ENCODE results near the gene EPAS1. TPM values are rescaled to one million over a fixed set of nuclear protein-coding genes. Genes with fewer than 3 reads are reported as not detected.
A peak's percentile ranks its signal among the peaks of the same experiment; 100 is the strongest.

EPAS1 gene
- total RNA-seq, 1 experiment from 2014 or later = 43.2 TPM

DNA sequence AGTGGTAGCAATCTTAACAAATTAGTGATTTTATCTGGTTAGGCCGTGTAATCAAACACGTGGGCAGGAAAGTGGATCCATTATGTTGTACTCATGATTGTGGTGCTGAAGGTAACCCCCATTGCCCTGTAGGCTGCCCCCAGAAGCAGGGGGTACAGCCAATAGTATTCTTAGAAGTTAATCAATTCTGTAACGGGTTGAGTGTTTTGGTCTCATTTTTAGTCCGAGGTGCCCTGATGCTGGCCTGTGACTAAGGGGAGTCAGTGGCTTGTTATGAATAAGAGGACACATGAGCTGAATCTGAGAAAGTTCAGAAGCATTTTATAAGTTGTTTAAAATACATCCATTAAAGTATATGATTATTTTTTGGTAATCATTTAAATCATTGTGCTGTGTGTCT, 8.6 kb downstream of the EPAS1 start:
- CTCF ChIA-PET = interaction anchor here (0.7 kb wide), 1 partner anchor 295 kb away, joined by 3 read pairs; no protein-coding TSS in a partner anchor
- 0 out of 2 replicates have a peak, but pooled peaks cover 5% of the 10 kb centered on the region for H3K36me3 ChIP-seq (ENCODE audit: low read depth, low read length)
- peak overlapping the region; percentile 15; the same call in 1 of the 2 replicates for H3K4me3 ChIP-seq (ENCODE audit: low read length)
- peak overlapping the region; percentile 72 for H3K4me2 ChIP-seq (ENCODE audit: low read length)
- H3K9ac ChIP-seq (ENCODE audit: low read length) = peak overlapping the region; percentile 62
- H3K4me1 ChIP-seq (ENCODE audit: insufficient read depth, low read length) = peaks cover 72% of the 10 kb centered on the region
- H3K27ac ChIP-seq (ENCODE audit: low read length) = peak overlapping the region; percentile 93
- no peaks in the 10 kb centered on the region for H3K27me3 ChIP-seq (ENCODE audit: low read length)
- no peak overlapping the region for H2AFZ ChIP-seq (ENCODE audit: low read length)
- BruUV-seq (replicated peaks) = TSS peak; percentile 51
- TF ChIP-seq EZH2phosphoT487 (IDR thresholded peaks at IDR 0.05; ENCODE audit: borderline replicate concordance, low read length) (no peak), EZH2 (IDR thresholded peaks at IDR 0.05; ENCODE audit: low read length, unreplicated experiment) (no peak)
- TF ChIP-seq, protein P1, sequence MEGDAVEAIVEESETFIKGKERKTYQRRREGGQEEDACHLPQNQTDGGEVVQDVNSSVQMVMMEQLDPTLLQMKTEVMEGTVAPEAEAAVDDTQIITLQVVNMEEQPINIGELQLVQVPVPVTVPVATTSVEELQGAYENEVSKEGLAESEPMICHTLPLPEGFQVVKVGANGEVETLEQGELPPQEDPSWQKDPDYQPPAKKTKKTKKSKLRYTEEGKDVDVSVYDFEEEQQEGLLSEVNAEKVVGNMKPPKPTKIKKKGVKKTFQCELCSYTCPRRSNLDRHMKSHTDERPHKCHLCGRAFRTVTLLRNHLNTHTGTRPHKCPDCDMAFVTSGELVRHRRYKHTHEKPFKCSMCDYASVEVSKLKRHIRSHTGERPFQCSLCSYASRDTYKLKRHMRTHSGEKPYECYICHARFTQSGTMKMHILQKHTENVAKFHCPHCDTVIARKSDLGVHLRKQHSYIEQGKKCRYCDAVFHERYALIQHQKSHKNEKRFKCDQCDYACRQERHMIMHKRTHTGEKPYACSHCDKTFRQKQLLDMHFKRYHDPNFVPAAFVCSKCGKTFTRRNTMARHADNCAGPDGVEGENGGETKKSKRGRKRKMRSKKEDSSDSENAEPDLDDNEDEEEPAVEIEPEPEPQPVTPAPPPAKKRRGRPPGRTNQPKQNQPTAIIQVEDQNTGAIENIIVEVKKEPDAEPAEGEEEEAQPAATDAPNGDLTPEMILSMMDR (conservative IDR thresholded peaks at IDR 0.05; ENCODE audit: low read depth, low read length) = no peak
- H3K9me2 ChIP-seq (replicated peaks; ENCODE audit: low read length) = no peaks in the 10 kb centered on the region
- no peaks in the 10 kb centered on the region for H3K9me3 ChIP-seq (ENCODE audit: low read length)
- intact Hi-C loops (cut with micrococcal nuclease) = loop anchor here (5.0 kb wide), 1 partner anchor 102 kb away; no protein-coding TSS in a partner anchor
- POLR2A ChIA-PET (ENCODE audit: unreplicated experiment) = interaction anchor here (0.7 kb wide), 1 partner anchor 220 kb away, joined by 3 read pairs; no protein-coding TSS in a partner anchor
- H3F3A ChIP-seq (ENCODE audit: low read length, unreplicated experiment) = peaks cover 6% of the 10 kb centered on the region
- peaks cover 94% of the 10 kb centered on the region for H3K79me2 ChIP-seq (ENCODE audit: low read length)
- DNase-seq = no peak
- 0 out of 2 replicates have a peak, but pooled peaks have one; percentile 7 for ATAC-seq
- no peaks in the 10 kb centered on the region for H4K20me1 ChIP-seq (ENCODE audit: low read length)

DNA sequence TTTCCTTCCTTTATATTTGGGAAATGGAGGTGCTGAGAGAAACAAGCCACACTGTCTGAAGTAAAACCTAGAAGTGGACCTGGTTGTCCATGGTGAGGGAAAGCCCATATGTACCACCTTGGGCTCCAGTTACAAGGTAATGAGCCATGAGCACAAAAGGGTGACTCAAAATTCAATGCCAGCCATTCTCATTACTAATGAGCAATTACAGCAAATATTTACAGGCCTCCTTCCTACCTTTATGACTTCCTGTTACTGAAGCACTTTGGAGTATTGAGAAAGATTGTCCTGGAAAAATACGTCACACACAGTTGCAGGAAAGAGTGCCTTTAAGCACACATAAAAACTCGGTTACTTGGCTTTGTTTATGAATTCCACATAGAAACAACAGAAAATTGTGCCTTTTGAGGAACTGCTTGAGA, 9.1 kb downstream of the EPAS1 start:
- no TSS peak for BruUV-seq (replicated peaks)
- H3K27ac ChIP-seq (ENCODE audit: low read length) = peak overlapping the region; percentile 93
- no peaks in the 10 kb centered on the region for H3K9me3 ChIP-seq (ENCODE audit: low read length)
- H3K36me3 ChIP-seq (ENCODE audit: low read depth, low read length) = 0 out of 2 replicates have a peak, but pooled peaks cover 5% of the 10 kb centered on the region
- no peaks in the 10 kb centered on the region for H3K9me2 ChIP-seq (replicated peaks; ENCODE audit: low read length)
- TF ChIP-seq, protein P1 (conservative IDR thresholded peaks at IDR 0.05; ENCODE audit: low read depth, low read length) = no peak
- TF ChIP-seq EZH2phosphoT487 (IDR thresholded peaks at IDR 0.05; ENCODE audit: borderline replicate concordance, low read length) = no peak
- TF ChIP-seq EZH2 (IDR thresholded peaks at IDR 0.05; ENCODE audit: low read length, unreplicated experiment) = no peak
- intact Hi-C loops (cut with micrococcal nuclease) = loop anchor here (5.0 kb wide), 1 partner anchor 101 kb away; no protein-coding TSS in a partner anchor
- peaks cover 6% of the 10 kb centered on the region for H3F3A ChIP-seq (ENCODE audit: low read length, unreplicated experiment)
- H2AFZ ChIP-seq (ENCODE audit: low read length) = no peak overlapping the region
- ATAC-seq (peak; percentile 62), DNase-seq (peak; percentile 95)
- peak overlapping the region; percentile 72 for H3K4me2 ChIP-seq (ENCODE audit: low read length)
- peaks cover 78% of the 10 kb centered on the region for H3K4me1 ChIP-seq (ENCODE audit: insufficient read depth, low read length)
- peak overlapping the region; percentile 41; the same call in 1 of the 2 replicates for H3K4me3 ChIP-seq (ENCODE audit: low read length)
- H3K9ac ChIP-seq (ENCODE audit: low read length) = peak overlapping the region; percentile 71
- no peaks in the 10 kb centered on the region for H4K20me1 ChIP-seq (ENCODE audit: low read length)
- H3K27me3 ChIP-seq (ENCODE audit: low read length) = no peaks in the 10 kb centered on the region
- ChIA-PET CTCF (interaction anchor here (0.7 kb wide), 1 partner anchor 294 kb away, joined by 3 read pairs; no protein-coding TSS in a partner anchor), POLR2A (ENCODE audit: unreplicated experiment) (interaction anchor here (0.7 kb wide), 1 partner anchor 220 kb away, joined by 3 read pairs; no protein-coding TSS in a partner anchor)
- H3K79me2 ChIP-seq (ENCODE audit: low read length) = peaks cover 90% of the 10 kb centered on the region
